HG02588 (cell line): Measurements from ENCODE around the gene OR2F2.

Experiments
- ATAC-seq: cut with Tn5 transposase; IDR thresholded peaks from one replicate; pipeline ENCODE4 v1.9.1; 2021; ENCODE audit warnings: mild to moderate bottlenecking, moderate library complexity; ENCODE audit not compliant: unreplicated experiment

Gene OR2F2

DNA sequence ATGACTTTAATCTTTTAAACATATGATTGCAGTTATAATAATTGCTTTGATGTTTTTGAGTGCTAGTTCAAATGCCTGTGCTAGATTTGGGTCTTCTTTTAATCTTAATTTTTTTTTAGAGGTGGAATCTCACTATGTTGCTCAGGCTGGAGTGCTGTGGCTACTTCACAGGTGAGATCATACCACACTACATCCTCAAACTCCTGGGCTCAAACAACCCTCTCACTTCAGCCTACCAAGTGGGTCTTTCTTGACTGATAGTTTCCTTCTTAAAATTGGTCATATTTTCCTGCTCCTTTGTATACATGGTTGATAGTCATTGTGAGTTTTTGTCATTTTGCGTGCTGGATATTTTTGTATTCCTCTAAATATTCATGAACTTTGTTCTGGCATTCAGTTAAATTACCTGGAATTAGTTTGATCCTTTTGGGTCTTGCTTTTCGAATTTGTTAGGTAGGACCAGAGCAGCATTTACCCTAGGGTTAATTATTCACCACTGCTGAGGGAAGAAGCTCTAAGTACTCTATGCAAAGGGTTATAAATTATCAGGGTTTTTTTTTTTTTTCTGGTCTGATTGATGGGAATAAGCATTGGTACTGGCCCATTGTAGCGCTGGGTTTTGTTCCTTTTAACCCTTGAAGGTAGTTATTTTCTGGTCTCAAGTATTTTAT is 21.0 kb upstream of the OR2F2 start:
- ATAC-seq, result no peak

DNA sequence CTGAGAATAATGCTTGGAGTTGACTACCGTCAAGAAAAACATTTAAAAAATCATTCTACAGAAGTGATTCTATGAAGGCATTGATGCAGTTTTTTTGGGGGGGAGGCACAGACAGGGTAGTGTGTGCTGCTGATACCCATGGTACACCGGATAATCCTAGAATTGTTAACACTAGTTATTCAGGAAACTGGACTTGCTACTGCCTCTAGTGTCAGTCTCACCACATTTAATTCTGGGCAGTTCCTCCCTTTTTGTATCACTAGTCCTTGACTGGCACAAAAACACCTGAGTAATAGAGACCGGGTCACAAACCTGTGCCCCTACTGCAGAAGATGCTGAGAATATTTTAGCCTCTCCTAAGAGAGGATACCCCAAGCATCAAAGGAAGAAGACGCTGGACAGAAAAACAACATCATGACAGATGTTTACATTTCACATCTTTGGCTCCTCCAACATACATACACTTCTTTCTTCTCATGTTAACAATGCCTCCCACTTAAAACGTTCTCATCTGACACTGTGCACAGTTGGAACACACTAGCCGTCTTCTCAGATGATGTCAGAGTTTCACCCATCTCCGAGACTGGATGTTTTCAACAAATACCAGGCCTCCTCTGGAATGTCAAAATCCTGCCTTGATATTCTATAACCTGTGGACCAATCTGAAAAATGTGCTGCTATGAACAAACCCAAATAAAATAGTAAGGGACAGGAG is 19.9 kb upstream of the OR2F2 start:
- no peak for ATAC-seq

DNA sequence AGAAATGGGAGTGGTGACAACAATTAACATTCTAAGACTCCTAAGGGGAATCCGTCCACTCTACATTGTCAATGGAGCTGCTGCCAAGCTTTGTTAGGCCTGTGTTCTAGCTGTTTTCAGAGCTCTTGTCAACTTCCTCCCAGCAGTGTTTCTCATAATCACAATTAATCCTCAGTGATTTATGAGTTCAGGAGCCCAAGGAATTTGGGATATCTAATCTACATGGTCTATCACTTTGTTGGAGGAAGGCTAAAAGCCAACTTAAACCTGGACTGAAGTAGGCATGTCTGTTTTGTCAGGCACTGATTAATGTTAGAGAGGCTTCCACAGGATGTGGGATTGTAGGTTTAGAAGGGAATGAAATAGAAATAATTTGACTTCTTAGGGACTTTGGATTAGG is 10.2 kb upstream of the OR2F2 start:
- ATAC-seq, result no peak

DNA sequence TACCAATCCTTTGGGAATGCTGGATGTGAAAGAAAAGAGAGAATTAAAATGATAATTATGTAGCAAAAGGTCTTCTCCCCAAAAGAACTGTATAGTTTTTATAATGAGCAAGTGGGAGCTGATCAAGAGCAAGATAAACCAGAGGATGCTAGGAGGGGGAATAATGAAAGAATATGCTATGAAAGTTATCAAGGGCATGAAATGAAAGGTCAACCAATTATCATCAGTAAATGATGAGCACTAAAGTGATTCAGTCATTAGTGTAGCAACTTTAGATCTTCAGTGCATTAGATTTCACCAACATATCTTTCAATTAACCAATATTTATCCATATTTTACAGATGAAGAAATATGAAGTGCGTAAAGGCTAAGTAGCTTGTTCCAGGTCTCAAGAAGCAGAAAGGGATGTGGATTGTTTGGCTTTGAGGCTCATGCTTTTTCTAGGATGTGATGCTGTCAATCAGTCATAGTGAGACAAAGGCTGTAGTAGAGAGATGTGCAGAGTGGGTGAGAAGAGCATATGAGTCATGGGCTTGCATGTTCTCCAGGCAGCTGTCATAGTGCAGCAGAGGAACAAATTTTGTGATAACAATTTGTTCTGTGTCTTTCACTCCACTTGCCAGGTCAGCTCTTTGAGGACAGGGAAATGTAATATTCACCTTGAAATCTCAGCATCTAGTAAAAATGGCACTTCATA is 5.7 kb upstream of the OR2F2 start:
- ATAC-seq, result no peak

DNA sequence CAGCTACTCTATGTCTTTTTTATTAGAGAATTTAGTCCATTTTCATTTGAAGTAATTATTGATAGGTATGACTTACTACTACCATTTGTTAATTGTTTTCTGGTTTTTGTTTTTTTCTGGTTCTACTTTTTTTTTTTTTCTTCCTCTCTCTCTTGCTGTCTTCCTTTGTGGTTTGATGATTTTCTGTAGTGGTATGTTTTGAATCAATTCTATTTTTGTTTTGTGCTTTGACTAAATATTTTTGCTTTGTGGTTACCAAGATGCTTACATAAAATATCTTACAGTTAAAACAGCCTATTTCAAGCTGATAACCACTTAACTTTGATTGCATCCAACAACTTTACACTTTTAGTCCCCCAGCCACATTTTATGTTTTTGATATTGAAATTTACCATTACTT is 3.3 kb upstream of the OR2F2 start:
- ATAC-seq, result no peak

DNA sequence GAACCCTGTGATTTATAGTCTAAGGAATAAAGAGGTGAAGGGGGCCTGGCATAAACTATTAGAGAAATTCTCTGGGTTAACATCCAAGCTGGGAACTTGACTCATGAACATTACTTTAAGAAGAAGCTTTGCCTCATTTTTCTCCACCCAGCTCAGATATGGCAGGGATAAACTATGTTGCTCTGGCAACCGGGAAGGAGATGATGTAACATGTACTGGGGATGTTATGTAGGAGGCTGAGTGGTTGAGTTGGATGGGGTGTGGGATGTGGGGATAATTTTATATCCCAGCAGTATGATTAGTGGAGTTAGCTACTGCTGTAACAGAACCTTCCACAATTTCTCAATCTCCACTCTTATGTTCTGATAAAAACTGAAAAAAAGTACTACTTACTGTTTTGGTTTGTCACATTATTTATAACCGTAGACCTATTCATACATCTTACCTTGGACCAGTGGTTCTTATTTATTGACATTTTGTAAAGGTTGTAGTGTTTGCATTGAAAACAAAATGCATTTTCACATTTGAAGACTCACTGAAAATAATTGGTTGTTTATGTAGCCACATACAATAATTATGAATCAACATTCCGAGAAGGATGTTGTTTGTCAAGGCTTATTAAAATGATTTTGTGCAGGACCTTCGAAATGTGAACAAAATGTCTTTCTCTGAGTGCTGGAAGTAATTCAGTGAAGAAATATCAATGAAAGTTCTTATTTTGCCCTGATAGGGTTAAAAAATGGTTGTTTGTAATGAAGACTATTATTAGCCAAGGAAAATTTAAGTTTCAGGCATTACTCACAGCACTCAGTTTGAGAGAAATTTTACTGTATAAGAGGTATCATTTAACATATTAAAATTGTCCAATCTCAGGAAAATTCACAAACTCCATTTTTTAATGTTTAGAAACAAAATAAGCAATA is 1.3 kb downstream of the OR2F2 start:
- ATAC-seq, result no peak

DNA sequence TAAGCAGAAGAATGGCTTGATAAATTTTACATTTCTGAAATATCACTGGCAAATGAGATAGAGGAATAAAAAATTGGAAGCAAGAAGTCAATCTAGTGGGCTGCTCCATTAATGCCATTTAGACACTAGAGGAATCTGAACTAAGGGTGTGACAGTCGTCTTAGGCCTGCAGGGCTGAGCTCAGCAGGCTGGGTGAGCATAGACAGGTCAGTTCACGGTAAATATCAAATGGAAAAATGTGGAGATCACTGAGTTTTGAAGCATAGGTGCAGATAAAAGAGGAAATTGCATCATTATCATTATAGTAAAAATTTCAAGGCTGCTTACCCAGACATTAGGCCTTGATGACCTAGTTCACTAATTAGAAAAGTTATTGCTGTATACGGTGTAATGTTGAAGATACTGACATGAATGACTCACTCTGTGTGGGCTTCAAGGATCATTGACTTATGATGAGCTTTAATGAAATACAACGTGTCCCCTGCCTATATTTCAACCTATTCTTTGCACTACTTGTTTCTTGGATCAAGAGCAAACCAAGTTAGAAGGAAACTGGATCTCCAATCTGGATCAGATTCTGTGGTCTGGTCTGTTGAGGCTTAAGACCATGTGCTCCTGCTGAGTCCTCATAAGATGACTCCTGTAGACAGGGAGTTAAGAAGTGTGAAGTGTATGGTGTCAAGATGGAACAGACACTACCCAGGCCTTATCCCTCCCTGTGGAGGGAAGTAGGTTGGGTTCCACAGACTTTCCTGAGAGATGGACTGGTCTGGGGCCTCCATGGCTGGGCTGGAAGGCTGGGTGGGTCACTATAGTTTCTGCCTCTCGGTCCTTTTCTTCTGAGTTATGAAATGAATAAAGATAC is 3.6 kb downstream of the OR2F2 start:
- no peak for ATAC-seq

DNA sequence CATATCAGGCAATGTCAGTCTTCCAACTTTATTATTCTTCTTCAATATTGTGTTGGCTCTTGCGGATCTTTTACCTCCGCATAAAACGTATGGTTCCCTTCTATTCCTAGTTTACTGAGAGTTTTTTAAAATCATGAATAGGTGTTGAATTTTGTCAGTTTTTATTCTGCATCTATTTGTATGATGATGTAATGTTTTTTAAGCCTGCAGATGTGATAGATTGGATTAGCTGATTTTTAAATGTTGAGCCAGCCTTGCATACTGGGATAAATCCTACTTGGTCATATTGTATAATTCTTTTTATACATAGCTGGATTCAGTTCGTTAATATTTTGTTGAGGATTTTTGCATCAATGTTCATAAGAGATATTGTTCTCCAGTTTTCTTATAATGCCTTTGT is 10.4 kb downstream of the OR2F2 start:
- ATAC-seq, result no peak

DNA sequence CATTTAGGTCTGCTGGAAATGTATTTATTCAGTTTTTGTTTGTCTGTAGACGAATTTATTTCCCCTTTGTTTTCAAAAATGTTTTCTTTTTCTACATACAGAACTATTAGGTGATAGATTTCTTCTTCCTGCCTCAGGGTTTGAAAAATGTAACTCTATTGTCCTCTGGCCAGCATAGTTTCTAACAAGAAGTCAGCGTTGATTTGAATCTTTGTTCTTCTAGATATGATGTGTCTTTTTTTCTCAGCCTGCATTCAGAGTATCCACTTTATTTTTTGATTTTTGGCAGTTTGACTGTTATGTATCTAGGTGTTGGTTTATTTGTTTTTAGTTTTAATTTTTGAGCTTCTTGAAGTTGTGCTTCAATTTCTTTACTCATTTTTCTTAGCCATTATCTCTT is 12.1 kb downstream of the OR2F2 start:
- no peak for ATAC-seq

DNA sequence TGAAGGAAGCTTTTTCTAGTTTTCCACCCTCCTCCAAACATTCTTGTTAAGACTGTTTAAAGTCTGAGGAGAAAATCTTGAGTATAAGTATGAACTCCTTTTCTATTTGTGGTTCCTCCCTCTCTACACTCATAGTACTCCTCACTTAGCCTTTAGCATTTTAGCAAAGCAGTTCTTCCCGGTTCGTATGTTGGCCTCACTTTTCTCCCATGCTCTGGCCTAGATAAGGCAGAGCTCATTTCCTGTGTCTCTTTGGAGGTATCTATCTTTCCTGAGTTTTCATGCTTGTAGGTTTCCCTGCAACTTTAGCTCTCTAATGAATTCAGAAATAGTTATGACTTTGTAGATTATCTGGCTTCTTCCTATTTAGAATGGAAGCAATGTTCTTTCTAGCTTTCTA is 13.7 kb downstream of the OR2F2 start:
- ATAC-seq, result no peak

DNA sequence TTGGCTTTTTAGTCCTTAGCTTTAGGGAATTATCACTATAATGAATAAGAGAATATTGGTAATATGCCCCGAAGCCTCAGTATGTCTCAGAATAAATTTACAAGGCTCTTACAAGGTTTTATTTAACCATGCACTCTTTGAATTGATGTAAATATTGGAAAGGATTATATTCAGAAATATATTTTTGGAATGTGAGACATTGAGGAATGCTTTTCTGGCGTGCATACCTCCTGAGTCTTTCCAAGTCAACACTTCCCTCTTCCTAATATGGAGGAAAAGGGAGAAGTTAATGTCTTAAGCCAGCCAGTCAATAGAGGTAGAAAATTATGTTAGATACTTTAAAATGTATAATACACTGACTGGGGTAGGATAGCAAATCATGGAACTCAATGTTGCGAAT is 18.4 kb downstream of the OR2F2 start:
- no peak for ATAC-seq

DNA sequence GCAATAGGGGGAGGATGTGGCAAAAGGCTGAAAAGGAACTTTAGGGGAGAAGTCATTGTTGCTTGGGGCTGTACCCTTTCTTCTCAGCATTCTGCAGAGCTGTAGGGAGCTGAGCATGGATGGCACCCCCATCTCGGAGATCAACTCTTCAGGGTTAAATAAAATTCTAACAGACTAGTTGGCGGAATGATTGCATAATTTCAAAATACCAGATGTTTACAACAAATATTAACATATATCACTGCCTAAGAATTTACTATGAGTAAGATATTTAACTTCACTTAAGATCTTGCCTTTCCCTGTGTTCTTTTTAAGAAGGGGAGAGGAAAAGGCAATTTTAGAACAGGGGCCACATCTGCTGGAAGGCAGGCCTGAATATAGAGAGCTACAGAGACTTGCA is 19.1 kb downstream of the OR2F2 start:
- ATAC-seq, result no peak

DNA sequence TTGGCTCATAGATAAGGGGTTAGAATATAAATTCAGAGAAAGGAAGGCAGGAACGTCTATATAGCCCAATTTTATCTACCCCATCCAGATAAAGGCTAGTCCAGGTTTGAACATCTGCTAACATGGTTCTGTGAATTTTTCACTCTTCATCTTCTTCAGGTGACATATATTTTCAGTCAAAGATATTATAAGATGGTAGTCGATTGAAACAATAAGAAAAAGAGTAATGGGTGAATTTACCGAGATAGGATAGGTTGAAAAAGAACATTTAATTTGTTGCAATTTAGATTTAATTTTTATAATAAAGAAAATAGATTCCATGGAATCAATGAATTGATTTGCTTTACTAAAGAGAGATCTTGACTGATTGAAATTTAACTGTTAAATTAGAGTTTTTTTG is 19.5 kb downstream of the OR2F2 start, which contains the start of gene OR2F1:
Gene OR2F1, plus strand, starts transcription at position 301 of the 400 bp plus-strand sequence. CDS start 5,127 bp downstream, outside the sequence.
- ATAC-seq, result no peak

DNA sequence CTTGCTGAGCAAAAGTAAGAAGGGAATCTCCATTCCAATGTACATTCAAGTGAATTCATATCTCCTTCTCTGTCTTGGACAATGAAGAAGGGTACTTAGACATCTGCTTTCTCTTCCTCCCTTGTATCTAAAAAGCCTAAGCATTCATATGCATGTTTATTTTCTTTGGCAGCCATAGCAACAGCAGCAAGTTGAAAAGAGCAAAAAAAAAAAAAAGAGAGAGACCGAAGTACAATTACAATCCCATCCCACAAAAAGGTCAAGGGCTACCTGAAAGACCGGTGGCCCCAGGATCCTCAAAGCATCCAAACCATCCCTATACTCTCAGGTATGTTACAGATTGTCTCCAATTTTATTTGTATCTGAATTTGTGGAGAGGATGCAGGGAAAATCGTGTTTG is 23.7 kb downstream of the OR2F2 start:
- ATAC-seq, result no peak

DNA sequence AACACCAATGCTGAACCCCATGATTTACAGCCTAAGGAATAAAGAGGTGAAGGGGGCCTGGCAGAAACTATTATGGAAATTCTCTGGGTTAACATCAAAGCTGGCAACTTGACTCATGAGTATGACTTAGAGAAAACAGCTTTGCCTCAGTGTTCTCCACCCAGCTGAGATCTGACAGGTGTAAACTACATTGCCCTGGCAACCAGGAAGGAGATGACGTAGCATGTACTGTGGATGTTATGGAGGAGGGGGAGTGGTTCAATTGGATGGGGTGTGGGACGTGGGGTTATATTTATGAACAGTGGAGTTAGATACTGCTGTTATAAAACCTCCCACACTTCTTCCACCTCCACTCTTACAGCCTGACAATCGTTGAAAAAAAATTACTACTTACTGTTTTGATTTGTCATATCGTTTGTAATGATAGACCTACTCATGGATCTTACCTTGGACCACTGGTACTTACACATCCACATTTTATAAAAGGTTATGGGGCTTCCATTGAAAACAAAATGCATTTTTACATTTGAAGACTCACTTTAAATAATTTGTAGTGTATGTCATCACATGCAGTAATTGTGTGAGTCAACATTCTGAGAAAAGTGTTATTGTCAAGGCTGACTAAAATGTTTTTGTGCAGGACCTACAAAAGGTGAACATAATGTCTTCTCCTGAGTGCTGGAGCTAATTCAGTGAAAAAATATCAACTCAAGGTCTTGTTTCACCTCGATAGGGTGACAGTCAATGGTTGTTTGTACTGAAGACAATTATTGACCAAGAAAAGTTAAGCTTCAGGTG is 26.0 kb downstream of the OR2F2 start:
- no peak for ATAC-seq

DNA sequence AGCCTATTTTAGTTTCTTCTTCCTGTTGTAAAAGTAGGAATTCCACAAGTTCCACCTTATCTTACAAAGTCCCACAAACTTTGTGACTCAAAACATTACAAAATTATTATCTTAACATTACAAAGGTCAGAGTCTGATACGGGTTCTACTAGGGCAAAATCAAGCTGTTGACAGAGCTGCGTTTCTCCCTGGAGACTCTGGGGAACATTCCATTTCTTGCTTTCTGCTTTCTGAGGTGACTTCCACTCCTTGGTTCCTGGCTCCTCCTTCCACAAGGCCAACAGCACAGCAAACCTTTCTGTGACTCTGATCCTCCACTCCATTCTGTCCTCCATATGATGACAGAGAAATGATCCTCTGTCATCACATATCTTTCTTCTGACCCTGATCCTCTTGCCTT is 30.2 kb downstream of the OR2F2 start:
- ATAC-seq, result no peak

DNA sequence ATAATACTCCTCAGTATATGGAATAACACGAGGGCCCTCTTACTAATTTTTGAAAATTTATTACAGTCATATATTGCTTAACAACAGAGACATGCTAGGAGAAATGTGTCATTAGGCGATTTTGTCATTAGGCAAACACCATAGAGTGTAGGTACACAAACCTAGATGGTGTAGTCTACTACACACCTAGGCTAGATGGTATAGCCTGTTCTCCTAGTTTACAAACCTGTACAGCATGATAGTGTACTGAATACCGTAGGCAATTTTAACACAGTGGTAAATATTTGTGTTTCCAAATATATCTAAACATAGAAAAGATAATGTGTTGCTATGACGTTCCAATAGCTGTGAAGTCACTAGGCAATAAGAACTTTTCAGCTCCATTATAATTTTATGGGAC is 32.4 kb downstream of the OR2F2 start:
- ATAC-seq, result no peak

DNA sequence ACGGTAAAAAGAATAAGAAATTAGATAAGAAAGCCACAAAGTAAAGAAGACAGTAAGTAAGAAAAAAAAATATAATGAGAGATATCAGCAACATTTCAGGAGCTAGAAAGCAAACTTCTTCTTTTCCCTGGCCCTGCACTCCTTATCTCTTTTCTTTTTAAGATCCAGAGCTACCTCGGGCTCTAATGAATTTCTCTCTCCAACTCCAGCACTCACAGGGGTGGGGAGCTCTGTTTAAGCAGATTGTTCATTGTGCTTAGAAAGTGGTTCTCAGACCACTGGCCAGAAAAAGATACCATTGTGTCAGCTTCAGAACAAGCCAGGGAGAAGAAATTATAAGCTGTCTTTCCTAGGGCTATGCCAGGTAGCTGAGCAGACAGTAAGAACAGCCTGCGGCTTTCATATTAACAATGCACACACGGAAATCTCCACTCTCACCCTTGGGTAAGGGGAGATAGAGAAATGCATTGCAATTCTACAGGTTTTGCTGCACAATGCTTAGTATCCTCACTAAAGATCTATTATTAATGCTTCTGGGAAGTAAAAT is 38.9 kb downstream of the OR2F2 start:
- ATAC-seq, result no peak

DNA sequence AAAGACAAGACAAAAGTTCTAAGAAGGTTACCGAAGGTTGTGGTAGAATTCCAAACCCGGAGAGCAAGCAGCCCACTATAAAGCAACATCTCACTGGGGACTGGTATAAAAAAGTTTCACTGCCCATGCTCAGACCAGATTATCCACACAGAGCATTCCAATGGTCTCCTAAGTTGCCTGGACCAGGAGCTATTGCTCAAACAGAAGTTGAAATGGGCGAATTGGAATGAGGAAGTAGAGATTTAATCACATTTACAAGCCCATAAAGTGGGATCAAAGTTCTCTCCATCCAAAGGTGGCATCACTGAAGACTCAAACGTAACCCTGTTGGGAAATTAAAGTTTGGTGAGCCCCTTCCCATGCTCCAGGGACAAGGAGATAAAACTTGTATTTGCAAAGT is 39.4 kb downstream of the OR2F2 start:
- no peak for ATAC-seq
